ENCODE results near the gene ABO. TPM values are rescaled to one million over a fixed set of nuclear protein-coding genes. Genes with fewer than 3 reads are reported as not detected.
"Not testable (repeated sequence)": the region's sequence is repeated elsewhere in the genome, so short reads cannot be mapped to it uniquely, and the experiment has no call there.

The ABO gene
- total and polyA plus RNA-seq, 2 donors (not counting 1 experiment from before 2014, with no cell fraction given): not detected

DNA sequence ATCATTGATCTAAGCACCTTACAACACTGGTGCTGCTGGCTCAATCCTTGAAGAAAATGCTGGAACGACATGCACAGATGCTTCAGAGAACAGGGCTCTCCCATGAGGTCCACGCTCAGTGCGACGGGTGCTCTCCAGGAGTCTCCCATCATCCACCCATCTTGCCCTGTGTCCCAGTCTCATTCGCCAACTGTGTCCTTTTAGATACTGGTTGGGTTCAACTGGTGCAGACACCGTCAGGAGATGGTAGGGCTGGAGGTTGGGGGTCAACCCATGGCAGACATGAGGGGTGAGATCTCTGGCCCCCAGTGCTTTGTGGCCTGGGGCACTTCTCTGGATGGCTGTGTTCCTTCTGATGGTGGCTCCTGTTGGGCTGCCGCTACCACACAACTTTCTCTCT is 64.4 kb downstream of the ABO start:
- no peaks in the 10 kb centered on the region for H3K4me1 ChIP-seq (ENCODE audit: control insufficient read depth in 2 of 2, insufficient read depth in 2 of 2, low read length in 2 of 2)
- Mint-ChIP-seq H3K4me1 (no peaks in the 10 kb centered on the region), H3K4me3 (no peak overlapping the region), H3K9me3 (ENCODE audit: insufficient read depth) (peaks cover 4% of the 10 kb centered on the region), H3K27ac (no peak overlapping the region), H3K27me3 (peaks cover 38% of the 10 kb centered on the region)
- no peaks in the 10 kb centered on the region for H3K79me2 ChIP-seq (ENCODE audit: control insufficient read depth, insufficient read depth, low read length)
- intact Hi-C loops (cut with micrococcal nuclease): no loop called here
- no peak overlapping the region for H3K4me3 ChIP-seq (ENCODE audit: control extremely low read depth in 1 of 5, extremely low read depth in 1 of 5, insufficient read depth in 1 of 5, low read depth in 2 of 5, low read length in 4 of 5)
- no peak for DNase-seq
- H3K9ac ChIP-seq (ENCODE audit: low read length): no peak overlapping the region
- H3K9me3 ChIP-seq (ENCODE audit: control extremely low read depth in 1 of 3, control insufficient read depth in 2 of 3, insufficient read depth in 1 of 3, low read length in 2 of 3): peaks cover 0 to 11% (median 0%) of the 10 kb centered on the region in 3 donors
- no peak for ATAC-seq (ENCODE audit: low read depth)
- 92% methylated on average over 5 of the region's 7 CpGs for WGBS (ENCODE audit: insufficient coverage)
- H2AFZ ChIP-seq (ENCODE audit: insufficient read depth, low read depth, low read length, poor library complexity, severe bottlenecking): no peak overlapping the region
- H3K27me3 ChIP-seq (replicated peaks in 1 of 4; ENCODE audit: control extremely low read depth in 1 of 4, control insufficient read depth in 3 of 4, insufficient read depth in 4 of 4, low read length in 3 of 4): peaks cover 0 to 3% (median 1%) of the 10 kb centered on the region in 4 experiments
- no peaks in the 10 kb centered on the region for H3K36me3 ChIP-seq (replicated peaks in 1 of 2; ENCODE audit: control extremely low read depth in 1 of 2, control insufficient read depth in 1 of 2, extremely low read depth in 1 of 2, insufficient read depth in 2 of 2, low read length in 1 of 2)
- TF ChIP-seq EZH2 (IDR thresholded peaks at IDR 0.05; ENCODE audit: borderline replicate concordance, insufficient read depth, low read depth, low read length, poor library complexity, severe bottlenecking): no peak
- TF ChIP-seq, protein P1, sequence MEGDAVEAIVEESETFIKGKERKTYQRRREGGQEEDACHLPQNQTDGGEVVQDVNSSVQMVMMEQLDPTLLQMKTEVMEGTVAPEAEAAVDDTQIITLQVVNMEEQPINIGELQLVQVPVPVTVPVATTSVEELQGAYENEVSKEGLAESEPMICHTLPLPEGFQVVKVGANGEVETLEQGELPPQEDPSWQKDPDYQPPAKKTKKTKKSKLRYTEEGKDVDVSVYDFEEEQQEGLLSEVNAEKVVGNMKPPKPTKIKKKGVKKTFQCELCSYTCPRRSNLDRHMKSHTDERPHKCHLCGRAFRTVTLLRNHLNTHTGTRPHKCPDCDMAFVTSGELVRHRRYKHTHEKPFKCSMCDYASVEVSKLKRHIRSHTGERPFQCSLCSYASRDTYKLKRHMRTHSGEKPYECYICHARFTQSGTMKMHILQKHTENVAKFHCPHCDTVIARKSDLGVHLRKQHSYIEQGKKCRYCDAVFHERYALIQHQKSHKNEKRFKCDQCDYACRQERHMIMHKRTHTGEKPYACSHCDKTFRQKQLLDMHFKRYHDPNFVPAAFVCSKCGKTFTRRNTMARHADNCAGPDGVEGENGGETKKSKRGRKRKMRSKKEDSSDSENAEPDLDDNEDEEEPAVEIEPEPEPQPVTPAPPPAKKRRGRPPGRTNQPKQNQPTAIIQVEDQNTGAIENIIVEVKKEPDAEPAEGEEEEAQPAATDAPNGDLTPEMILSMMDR (IDR thresholded peaks at IDR 0.05): no peak
- CTCF ChIA-PET: no interaction called here
- H4K20me1 ChIP-seq (ENCODE audit: control insufficient read depth, insufficient read depth, low read length, poor library complexity, severe bottlenecking): no peaks in the 10 kb centered on the region
- H3K27ac ChIP-seq (ENCODE audit: low read length in 2 of 2): no peak overlapping the region
- POLR2A ChIA-PET: no interaction called here
- H3K4me2 ChIP-seq (replicated peaks; ENCODE audit: low read depth, low read length, poor library complexity, severe bottlenecking): no peak overlapping the region

GRCh38 chr9:133210202-133210532 is 64.8 kb downstream of the ABO start:
- WGBS (ENCODE audit: insufficient coverage): 77% methylated on average over 6 of the region's 7 CpGs
- ATAC-seq (ENCODE audit: low read depth): no peak
- H3K27me3 Mint-ChIP-seq: peaks cover 35% of the 10 kb centered on the region
- H3K36me3 ChIP-seq (replicated peaks in 1 of 2; ENCODE audit: control extremely low read depth in 1 of 2, control insufficient read depth in 1 of 2, extremely low read depth in 1 of 2, insufficient read depth in 2 of 2, low read length in 1 of 2): no peaks in the 10 kb centered on the region
- no peaks in the 10 kb centered on the region for H3K4me1 Mint-ChIP-seq
- no peak overlapping the region for H3K4me3 Mint-ChIP-seq
- no peak overlapping the region for H2AFZ ChIP-seq (ENCODE audit: insufficient read depth, low read depth, low read length, poor library complexity, severe bottlenecking)
- H3K27ac Mint-ChIP-seq: no peak overlapping the region
- H3K4me3 ChIP-seq (ENCODE audit: control extremely low read depth in 1 of 5, extremely low read depth in 1 of 5, insufficient read depth in 1 of 5, low read depth in 2 of 5, low read length in 4 of 5): no peak overlapping the region
- CTCF ChIA-PET: no interaction called here
- H3K4me1 ChIP-seq (ENCODE audit: control insufficient read depth in 2 of 2, insufficient read depth in 2 of 2, low read length in 2 of 2): no peaks in the 10 kb centered on the region
- no peak overlapping the region for H3K4me2 ChIP-seq (replicated peaks; ENCODE audit: low read depth, low read length, poor library complexity, severe bottlenecking)
- peaks cover 0 to 3% (median 1%) of the 10 kb centered on the region in 4 experiments for H3K27me3 ChIP-seq (replicated peaks in 1 of 4; ENCODE audit: control extremely low read depth in 1 of 4, control insufficient read depth in 3 of 4, insufficient read depth in 4 of 4, low read length in 3 of 4)
- no peaks in the 10 kb centered on the region for H3K79me2 ChIP-seq (ENCODE audit: control insufficient read depth, insufficient read depth, low read length)
- peaks cover 4% of the 10 kb centered on the region for H3K9me3 Mint-ChIP-seq (ENCODE audit: insufficient read depth)
- no peak overlapping the region for H3K27ac ChIP-seq (ENCODE audit: low read length in 2 of 2)
- TF ChIP-seq EZH2 (IDR thresholded peaks at IDR 0.05; ENCODE audit: borderline replicate concordance, insufficient read depth, low read depth, low read length, poor library complexity, severe bottlenecking): no peak
- TF ChIP-seq, protein P1 (IDR thresholded peaks at IDR 0.05): no peak
- DNase-seq: no peak
- H3K9ac ChIP-seq (ENCODE audit: low read length): no peak overlapping the region
- intact Hi-C loops (cut with micrococcal nuclease): no loop called here
- no peaks in the 10 kb centered on the region for H4K20me1 ChIP-seq (ENCODE audit: control insufficient read depth, insufficient read depth, low read length, poor library complexity, severe bottlenecking)
- H3K9me3 ChIP-seq (ENCODE audit: control extremely low read depth in 1 of 3, control insufficient read depth in 2 of 3, insufficient read depth in 1 of 3, low read length in 2 of 3): peaks cover 0 to 11% (median 0%) of the 10 kb centered on the region in 3 donors
- POLR2A ChIA-PET: no interaction called here

- H3K9me3 Mint-ChIP-seq (ENCODE audit: insufficient read depth); H3K27ac Mint-ChIP-seq; ATAC-seq (ENCODE audit: low read depth); POLR2A ChIA-PET; CTCF ChIA-PET; H2AFZ ChIP-seq (ENCODE audit: insufficient read depth, low read depth, low read length, poor library complexity, severe bottlenecking); H3K79me2 ChIP-seq (ENCODE audit: control insufficient read depth, insufficient read depth, low read length); H3K4me3 Mint-ChIP-seq; H4K20me1 ChIP-seq (ENCODE audit: control insufficient read depth, insufficient read depth, low read length, poor library complexity, severe bottlenecking); intact Hi-C loops (cut with micrococcal nuclease); H3K36me3 ChIP-seq (replicated peaks in 1 of 2; ENCODE audit: control extremely low read depth in 1 of 2, control insufficient read depth in 1 of 2, extremely low read depth in 1 of 2, insufficient read depth in 2 of 2, low read length in 1 of 2); H3K27me3 ChIP-seq (replicated peaks in 1 of 4; ENCODE audit: control extremely low read depth in 1 of 4, control insufficient read depth in 3 of 4, insufficient read depth in 4 of 4, low read length in 3 of 4); H3K27ac ChIP-seq (ENCODE audit: low read length in 2 of 2); H3K4me3 ChIP-seq (ENCODE audit: control extremely low read depth in 1 of 5, extremely low read depth in 1 of 5, insufficient read depth in 1 of 5, low read depth in 2 of 5, low read length in 4 of 5); H3K4me2 ChIP-seq (replicated peaks; ENCODE audit: low read depth, low read length, poor library complexity, severe bottlenecking); H3K4me1 ChIP-seq (ENCODE audit: control insufficient read depth in 2 of 2, insufficient read depth in 2 of 2, low read length in 2 of 2); H3K9ac ChIP-seq (ENCODE audit: low read length); DNase-seq; H3K4me1 Mint-ChIP-seq: not testable (repeated sequence)
- H3K27me3 Mint-ChIP-seq: peaks cover 30% of the 10 kb centered on the region
- WGBS (ENCODE audit: insufficient coverage): 87% methylated on average over 23 of the region's 29 CpGs
- H3K9me3 ChIP-seq (ENCODE audit: control extremely low read depth in 1 of 3, control insufficient read depth in 2 of 3, insufficient read depth in 1 of 3, low read length in 2 of 3): peaks cover 0 to 11% (median 0%) of the 10 kb centered on the region in 3 donors
These were observed 65.4 kb downstream of the ABO start for GRCh38 chr9:133209327-133210201.

Data from B cell (primary cell).